GM23338 (cell line): Measurements from ENCODE around the gene PLD2. TPM values are rescaled to one million over a fixed set of nuclear protein-coding genes. Genes with fewer than 3 reads are reported as not detected.
A peak's percentile ranks its signal among the peaks of the same experiment; 100 is the strongest.

Source experiments
- ATAC-seq: fragments of 200-7000 bp; cut with Tn5 transposase; 3 replicates; pipeline ENCODE4 v1.9.1; 2020
- DNase-seq: peaks from one replicate; pipeline ENCODE4 v3.0.0-alpha.2; 2015; ENCODE audit warnings: low spot score
- H2AFZ ChIP-seq: fragments of 200-600 bp; sonication (generic); 2 replicates; pipeline ENCODE4 v1.8.0; 2016; ENCODE audit warnings: antibody characterized with exemption, mild to moderate bottlenecking, moderate library complexity
- H3F3A ChIP-seq: fragments of 200-600 bp; sonication (generic); replicated peaks from 2 replicates; pipeline ENCODE4 v1.8.0; 2017; ENCODE audit warnings: antibody characterized with exemption, mixed run types, low read depth
- H3K27ac ChIP-seq: fragments of 200-600 bp; sonication (generic); 2 replicates; pipeline ENCODE4 v1.6.1; 2016; ENCODE audit warnings: low read depth
- H3K27me3 ChIP-seq: fragments of 200-600 bp; sonication (generic); 2 replicates; pipeline ENCODE4 v1.8.0; 2016; ENCODE audit warnings: mild to moderate bottlenecking, mixed run types, moderate library complexity; ENCODE audit not compliant: insufficient read depth
- H3K36me3 ChIP-seq: fragments of 200-600 bp; sonication (generic); 2 replicates; pipeline ENCODE4 v1.8.0; 2016; ENCODE audit warnings: mild to moderate bottlenecking; ENCODE audit not compliant: insufficient read depth
- H3K4me1 ChIP-seq: fragments of 200-600 bp; sonication (generic); 2 replicates; pipeline ENCODE4 v1.8.0; 2016; ENCODE audit warnings: mild to moderate bottlenecking, moderate library complexity; ENCODE audit not compliant: insufficient read depth
- H3K4me2 ChIP-seq: fragments of 200-600 bp; sonication (generic); 2 replicates; pipeline ENCODE4 v1.7.1; 2017; ENCODE audit warnings: mixed run types
- H3K4me3 ChIP-seq: fragments of 200-600 bp; sonication (generic); 2 replicates; pipeline ENCODE4 v1.6.1; 2016; ENCODE audit warnings: mixed run types
- H3K79me2 ChIP-seq: fragments of 200-600 bp; sonication (generic); replicated peaks from 2 replicates; pipeline ENCODE4 v1.8.0; 2017; ENCODE audit warnings: mild to moderate bottlenecking; ENCODE audit not compliant: insufficient read depth
- H3K9me2 ChIP-seq: fragments of 200-600 bp; sonication (generic); 2 replicates; pipeline ENCODE4 v1.8.0; 2017; ENCODE audit not compliant: insufficient read depth
- H4K20me1 ChIP-seq: fragments of 200-600 bp; sonication (generic); replicated peaks from 2 replicates; pipeline ENCODE4 v1.8.0; 2017; ENCODE audit warnings: mild to moderate bottlenecking; ENCODE audit not compliant: insufficient read depth
- H3K27ac Mint-ChIP-seq: 2 replicates; pipeline ENCODE4 v1.8.0; 2020; ENCODE audit warnings: inconsistent platforms, mild to moderate bottlenecking, moderate library complexity, mixed read lengths
- H3K27me3 Mint-ChIP-seq: 3 replicates; pipeline ENCODE4 v1.8.0; 2022; ENCODE audit warnings: low read depth, mild to moderate bottlenecking, moderate library complexity, mixed read lengths, inconsistent platforms; ENCODE audit not compliant: insufficient read depth, poor library complexity
- H3K36me3 Mint-ChIP-seq: 3 replicates; pipeline ENCODE4 v1.8.0; 2021; ENCODE audit warnings: low read depth, mild to moderate bottlenecking, inconsistent platforms, moderate library complexity, mixed read lengths
- H3K4me1 Mint-ChIP-seq: 3 replicates; pipeline ENCODE4 v1.8.0; 2020; ENCODE audit warnings: mild to moderate bottlenecking, inconsistent platforms, mixed read lengths
- H3K4me3 Mint-ChIP-seq: 3 replicates; pipeline ENCODE4 v1.8.0; 2021; ENCODE audit warnings: moderate library complexity, mild to moderate bottlenecking, inconsistent platforms, mixed read lengths
- H3K9me3 Mint-ChIP-seq: 3 replicates; pipeline ENCODE4 v1.8.0; 2020; ENCODE audit warnings: moderate library complexity, mild to moderate bottlenecking, inconsistent platforms, mixed read lengths
- CREB1 ChIP-seq: fragments of 250-450 bp; sonication (Bioruptor Pico); IDR thresholded peaks from 2 replicates; pipeline ENCODE4 v1.5.0; 2020; ENCODE audit warnings: low read depth, mild to moderate bottlenecking, moderate library complexity
- EZH2 ChIP-seq: fragments of 200-600 bp; sonication (generic); IDR thresholded peaks from one replicate; pipeline ENCODE4 v1.8.0; 2017; ENCODE audit warnings: antibody characterized with exemption, mild to moderate bottlenecking, low read depth; ENCODE audit not compliant: unreplicated experiment
- EZH2phosphoT487 ChIP-seq: fragments of 200-600 bp; sonication (generic); IDR thresholded peaks from one replicate; pipeline ENCODE4 v1.8.1; 2018; ENCODE audit warnings: antibody characterized with exemption; ENCODE audit not compliant: unreplicated experiment
- JUNB ChIP-seq: IDR thresholded peaks from one replicate; pipeline ENCODE4 v1.6.1; 2016; ENCODE audit warnings: antibody characterized with exemption; ENCODE audit not compliant: unreplicated experiment
- NANOG ChIP-seq: IDR thresholded peaks from 2 replicates; pipeline ENCODE4 v1.6.1; 2016; ENCODE audit warnings: antibody characterized with exemption, borderline replicate concordance
- POLR2AphosphoS5 ChIP-seq: IDR thresholded peaks from 2 replicates; pipeline ENCODE4 v1.6.1; 2016; ENCODE audit warnings: antibody characterized with exemption, low read depth
- STAT1 ChIP-seq: IDR thresholded peaks from one replicate; pipeline ENCODE4 v1.6.1; 2016; ENCODE audit warnings: antibody characterized with exemption; ENCODE audit not compliant: unreplicated experiment
- ZNF114 ChIP-seq: fragments of 250-450 bp; sonication (Bioruptor Pico); IDR thresholded peaks from 2 replicates; pipeline ENCODE4 v1.5.0; 2020; ENCODE audit warnings: mild to moderate bottlenecking, moderate library complexity
- ZNF331 ChIP-seq: fragments of 250-450 bp; sonication (Bioruptor Pico); IDR thresholded peaks from 2 replicates; pipeline ENCODE4 v1.5.0; 2020; ENCODE audit warnings: low read depth, mild to moderate bottlenecking, moderate library complexity
- polyA plus RNA-seq: library from polyadenylated mRNA; unstranded; fragments of >200 nt; fragmentation: Nextera tagmentation; extraction: Ambion mirVana; gene quantifications from 2 replicates; pipeline ENCODE4 v1.2.1, GENCODE V29; 2016
- total RNA-seq: library from RNA; depleted of rRNA; stranded (reverse); fragments of >200 nt; shearing (Covaris generic); gene quantifications from 2 replicates; pipeline ENCODE4 v1.2.3, GENCODE V29; 2014
- TF ChIP-seq, protein P1 (sequence below): IDR thresholded peaks from one replicate; pipeline ENCODE4 v1.6.1; 2018; ENCODE audit warnings: antibody characterized with exemption; ENCODE audit not compliant: unreplicated experiment
- TF ChIP-seq, protein P2 (sequence below): IDR thresholded peaks from 2 replicates; pipeline ENCODE4 v1.6.1; 2016; ENCODE audit warnings: antibody characterized with exemption
- TF ChIP-seq, protein P3 (sequence below), 2 experiments: fragments of 200-600 bp in 1 of 2; sonication (generic) in 1 of 2; conservative IDR thresholded peaks; 2 replicates each; pipeline versions ENCODE4 v1.5.1 to v1.6.1; 2016 to 2017; ENCODE audit warnings: antibody characterized with exemption in 2 of 2, low read depth in 2 of 2, mild to moderate bottlenecking in 2 of 2, moderate library complexity in 1 of 2

The PLD2 gene
- total and polyA plus RNA-seq, 2 experiments from 2014 or later = 20.2 to 55.9 TPM

DNA sequence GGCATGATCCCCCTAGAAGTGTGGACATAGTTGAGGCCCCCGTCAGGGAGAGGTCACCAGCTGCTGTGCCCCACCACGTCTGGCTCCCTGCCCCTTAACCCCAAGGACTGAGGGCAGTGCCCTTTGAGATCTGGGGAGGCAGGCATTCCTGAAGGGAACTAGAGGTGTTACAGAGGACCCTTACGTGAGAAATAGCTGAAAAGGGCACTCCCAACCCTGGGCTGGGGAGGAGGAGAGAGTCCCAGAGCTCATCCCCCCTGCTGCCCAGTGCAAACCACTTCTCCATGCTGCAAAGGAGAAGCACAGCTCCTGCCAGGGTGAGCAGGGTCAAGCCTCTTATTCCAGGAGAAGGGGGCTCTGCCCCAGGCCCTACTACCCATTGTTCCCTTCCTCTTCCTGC lies 15.9 kb downstream of the PLD2 start:
- no peaks in the 10 kb centered on the region; the same call in 2 of the 3 replicates for H3K9me3 Mint-ChIP-seq
- peaks cover 17% of the 10 kb centered on the region; the same call in 2 of the 3 replicates for H3K36me3 Mint-ChIP-seq
- no peak for ATAC-seq
- Histone ChIP-seq H3K79me2 (no peaks in the 10 kb centered on the region), H3K27me3 (no peaks in the 10 kb centered on the region), H3F3A (no peaks in the 10 kb centered on the region), H3K4me1 (no peaks in the 10 kb centered on the region), H3K4me3 (no peak overlapping the region), H3K36me3 (0 out of 2 replicates have a peak, but pooled peaks cover 7% of the 10 kb centered on the region), H3K4me2 (no peak overlapping the region), H4K20me1 (no peaks in the 10 kb centered on the region; the same call in 1 of the 2 replicates), H3K9me2 (no peaks in the 10 kb centered on the region), H2AFZ (no peak overlapping the region), H3K27ac (no peak overlapping the region)
- no peak overlapping the region for H3K27ac Mint-ChIP-seq
- no peaks in the 10 kb centered on the region for H3K4me1 Mint-ChIP-seq
- H3K27me3 Mint-ChIP-seq = peaks cover 3% of the 10 kb centered on the region
- TF ChIP-seq EZH2 = no peak
- TF ChIP-seq, protein P1, sequence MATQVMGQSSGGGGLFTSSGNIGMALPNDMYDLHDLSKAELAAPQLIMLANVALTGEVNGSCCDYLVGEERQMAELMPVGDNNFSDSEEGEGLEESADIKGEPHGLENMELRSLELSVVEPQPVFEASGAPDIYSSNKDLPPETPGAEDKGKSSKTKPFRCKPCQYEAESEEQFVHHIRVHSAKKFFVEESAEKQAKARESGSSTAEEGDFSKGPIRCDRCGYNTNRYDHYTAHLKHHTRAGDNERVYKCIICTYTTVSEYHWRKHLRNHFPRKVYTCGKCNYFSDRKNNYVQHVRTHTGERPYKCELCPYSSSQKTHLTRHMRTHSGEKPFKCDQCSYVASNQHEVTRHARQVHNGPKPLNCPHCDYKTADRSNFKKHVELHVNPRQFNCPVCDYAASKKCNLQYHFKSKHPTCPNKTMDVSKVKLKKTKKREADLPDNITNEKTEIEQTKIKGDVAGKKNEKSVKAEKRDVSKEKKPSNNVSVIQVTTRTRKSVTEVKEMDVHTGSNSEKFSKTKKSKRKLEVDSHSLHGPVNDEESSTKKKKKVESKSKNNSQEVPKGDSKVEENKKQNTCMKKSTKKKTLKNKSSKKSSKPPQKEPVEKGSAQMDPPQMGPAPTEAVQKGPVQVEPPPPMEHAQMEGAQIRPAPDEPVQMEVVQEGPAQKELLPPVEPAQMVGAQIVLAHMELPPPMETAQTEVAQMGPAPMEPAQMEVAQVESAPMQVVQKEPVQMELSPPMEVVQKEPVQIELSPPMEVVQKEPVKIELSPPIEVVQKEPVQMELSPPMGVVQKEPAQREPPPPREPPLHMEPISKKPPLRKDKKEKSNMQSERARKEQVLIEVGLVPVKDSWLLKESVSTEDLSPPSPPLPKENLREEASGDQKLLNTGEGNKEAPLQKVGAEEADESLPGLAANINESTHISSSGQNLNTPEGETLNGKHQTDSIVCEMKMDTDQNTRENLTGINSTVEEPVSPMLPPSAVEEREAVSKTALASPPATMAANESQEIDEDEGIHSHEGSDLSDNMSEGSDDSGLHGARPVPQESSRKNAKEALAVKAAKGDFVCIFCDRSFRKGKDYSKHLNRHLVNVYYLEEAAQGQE = no peak
- no peak for TF ChIP-seq CREB1
- TF ChIP-seq EZH2phosphoT487 = no peak
- TF ChIP-seq, protein P2, sequence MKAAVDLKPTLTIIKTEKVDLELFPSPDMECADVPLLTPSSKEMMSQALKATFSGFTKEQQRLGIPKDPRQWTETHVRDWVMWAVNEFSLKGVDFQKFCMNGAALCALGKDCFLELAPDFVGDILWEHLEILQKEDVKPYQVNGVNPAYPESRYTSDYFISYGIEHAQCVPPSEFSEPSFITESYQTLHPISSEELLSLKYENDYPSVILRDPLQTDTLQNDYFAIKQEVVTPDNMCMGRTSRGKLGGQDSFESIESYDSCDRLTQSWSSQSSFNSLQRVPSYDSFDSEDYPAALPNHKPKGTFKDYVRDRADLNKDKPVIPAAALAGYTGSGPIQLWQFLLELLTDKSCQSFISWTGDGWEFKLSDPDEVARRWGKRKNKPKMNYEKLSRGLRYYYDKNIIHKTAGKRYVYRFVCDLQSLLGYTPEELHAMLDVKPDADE = no peak
- no peak for TF ChIP-seq POLR2AphosphoS5
- TF ChIP-seq JUNB = no peak
- no peak overlapping the region; the same call in 2 of the 3 replicates for H3K4me3 Mint-ChIP-seq
- DNase-seq = no peak

DNA sequence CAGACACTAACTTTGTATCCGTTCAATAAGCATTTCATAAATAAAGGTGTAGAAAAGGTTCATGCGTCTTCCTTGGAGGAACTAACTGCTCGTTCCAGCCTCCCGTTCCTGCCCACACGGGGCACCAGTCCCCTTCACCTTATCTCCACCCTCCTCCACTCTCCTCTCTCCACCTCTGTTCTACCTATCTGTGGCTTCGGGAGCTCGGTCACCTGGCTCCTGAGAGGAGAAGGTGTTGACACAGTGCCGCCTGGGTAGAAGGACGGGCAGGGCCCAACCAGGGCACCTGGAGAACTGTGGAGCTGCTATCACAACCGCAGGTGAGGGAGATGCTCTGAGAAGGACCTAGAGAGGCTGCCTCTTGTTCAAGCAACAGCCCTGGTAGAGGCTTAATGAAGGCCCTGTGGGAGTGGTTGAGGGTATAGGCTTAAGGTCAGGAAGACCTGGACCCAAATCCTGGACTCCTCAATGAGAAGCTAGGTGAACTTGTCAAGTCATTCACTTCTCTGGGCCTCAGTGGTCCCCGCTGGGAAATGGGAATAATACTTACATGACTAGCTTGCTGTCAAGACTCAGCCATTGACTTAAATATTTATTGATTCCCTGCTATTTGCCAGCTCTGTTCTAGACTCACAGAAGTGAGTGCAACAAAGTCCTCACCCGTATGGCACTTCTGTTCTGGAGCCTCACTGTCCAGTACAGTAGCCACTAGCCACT lies 16.6 kb downstream of the PLD2 start:
- DNase-seq (no peak), ATAC-seq (peak; percentile 47; the same call in 2 of the 3 replicates)
- no peaks in the 10 kb centered on the region for H3K79me2 ChIP-seq
- Mint-ChIP-seq H3K27ac (no peak overlapping the region), H3K9me3 (no peaks in the 10 kb centered on the region; the same call in 2 of the 3 replicates), H3K36me3 (peaks cover 12% of the 10 kb centered on the region; the same call in 2 of the 3 replicates), H3K4me3 (no peak overlapping the region; the same call in 2 of the 3 replicates), H3K4me1 (no peaks in the 10 kb centered on the region), H3K27me3 (peaks cover 2% of the 10 kb centered on the region)
- no peaks in the 10 kb centered on the region for H3K9me2 ChIP-seq
- H3K27me3 ChIP-seq = no peaks in the 10 kb centered on the region
- 0 out of 2 replicates have a peak, but pooled peaks cover 7% of the 10 kb centered on the region for H3K36me3 ChIP-seq
- H3K27ac ChIP-seq = no peak overlapping the region
- no peak overlapping the region for H3K4me3 ChIP-seq
- no peaks in the 10 kb centered on the region for H3F3A ChIP-seq
- H3K4me1 ChIP-seq = no peaks in the 10 kb centered on the region
- H3K4me2 ChIP-seq = no peak overlapping the region
- no peak overlapping the region for H2AFZ ChIP-seq
- H4K20me1 ChIP-seq = no peaks in the 10 kb centered on the region; the same call in 1 of the 2 replicates
- TF ChIP-seq STAT1 = no peak
- TF ChIP-seq EZH2 = no peak
- TF ChIP-seq EZH2phosphoT487 = no peak
- no peak for TF ChIP-seq ZNF331 (CRISPR knock-in tag)
- TF ChIP-seq, protein P3, sequence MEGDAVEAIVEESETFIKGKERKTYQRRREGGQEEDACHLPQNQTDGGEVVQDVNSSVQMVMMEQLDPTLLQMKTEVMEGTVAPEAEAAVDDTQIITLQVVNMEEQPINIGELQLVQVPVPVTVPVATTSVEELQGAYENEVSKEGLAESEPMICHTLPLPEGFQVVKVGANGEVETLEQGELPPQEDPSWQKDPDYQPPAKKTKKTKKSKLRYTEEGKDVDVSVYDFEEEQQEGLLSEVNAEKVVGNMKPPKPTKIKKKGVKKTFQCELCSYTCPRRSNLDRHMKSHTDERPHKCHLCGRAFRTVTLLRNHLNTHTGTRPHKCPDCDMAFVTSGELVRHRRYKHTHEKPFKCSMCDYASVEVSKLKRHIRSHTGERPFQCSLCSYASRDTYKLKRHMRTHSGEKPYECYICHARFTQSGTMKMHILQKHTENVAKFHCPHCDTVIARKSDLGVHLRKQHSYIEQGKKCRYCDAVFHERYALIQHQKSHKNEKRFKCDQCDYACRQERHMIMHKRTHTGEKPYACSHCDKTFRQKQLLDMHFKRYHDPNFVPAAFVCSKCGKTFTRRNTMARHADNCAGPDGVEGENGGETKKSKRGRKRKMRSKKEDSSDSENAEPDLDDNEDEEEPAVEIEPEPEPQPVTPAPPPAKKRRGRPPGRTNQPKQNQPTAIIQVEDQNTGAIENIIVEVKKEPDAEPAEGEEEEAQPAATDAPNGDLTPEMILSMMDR (conservative IDR thresholded peaks at IDR 0.05; ENCODE audit: low read depth in 2 of 2) = no peak; a peak in 1 of 4 replicates
- TF ChIP-seq JUNB = no peak
- TF ChIP-seq, protein P1 = no peak
- TF ChIP-seq POLR2AphosphoS5 = no peak
- TF ChIP-seq CREB1 = no peak
- no peak for TF ChIP-seq NANOG
- no peak for TF ChIP-seq ZNF114 (CRISPR knock-in tag)
